HG03457 (cell line): ENCODE data around the gene KAZN.

Experiments
- ATAC-seq: cut with Tn5 transposase; IDR thresholded peaks from one replicate; pipeline ENCODE4 v1.9.1; 2021; ENCODE audit warnings: moderate number of reproducible peaks; ENCODE audit not compliant: unreplicated experiment

KAZN gene

DNA sequence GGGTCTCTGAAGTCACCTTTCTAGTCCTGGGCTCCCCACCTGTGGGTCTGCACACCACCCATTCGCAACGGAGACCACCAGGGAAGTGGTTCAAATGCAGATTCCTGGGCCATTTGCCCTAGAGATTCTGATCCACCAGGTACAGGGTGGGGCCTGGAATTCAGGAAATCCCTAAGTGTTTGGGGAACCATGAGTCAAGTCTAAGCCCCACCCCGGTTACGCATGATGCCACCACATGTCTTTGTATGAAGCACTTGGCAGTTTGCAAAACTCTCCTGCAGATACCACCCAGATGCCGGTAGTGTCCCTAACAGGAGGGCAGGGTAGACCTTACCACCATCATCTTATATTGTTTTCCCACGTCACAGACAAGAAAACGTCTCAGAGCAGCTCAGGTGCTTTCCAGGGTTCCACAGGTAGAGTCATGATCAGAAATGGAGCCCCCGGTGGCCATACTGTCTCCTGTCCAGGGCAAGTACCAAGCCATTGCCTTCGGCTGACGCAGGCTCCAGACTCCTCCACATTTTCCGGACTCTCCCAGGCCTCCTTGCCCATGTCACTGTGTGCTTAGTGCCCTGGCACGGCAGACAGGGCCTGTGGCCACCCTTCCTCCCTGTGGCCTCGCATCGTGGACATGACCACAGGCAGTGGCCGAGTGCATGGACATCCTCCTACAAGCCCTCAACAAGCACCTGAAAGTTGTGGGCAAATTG lies 465.9 kb downstream of the KAZN start:
- ATAC-seq: no peak

DNA sequence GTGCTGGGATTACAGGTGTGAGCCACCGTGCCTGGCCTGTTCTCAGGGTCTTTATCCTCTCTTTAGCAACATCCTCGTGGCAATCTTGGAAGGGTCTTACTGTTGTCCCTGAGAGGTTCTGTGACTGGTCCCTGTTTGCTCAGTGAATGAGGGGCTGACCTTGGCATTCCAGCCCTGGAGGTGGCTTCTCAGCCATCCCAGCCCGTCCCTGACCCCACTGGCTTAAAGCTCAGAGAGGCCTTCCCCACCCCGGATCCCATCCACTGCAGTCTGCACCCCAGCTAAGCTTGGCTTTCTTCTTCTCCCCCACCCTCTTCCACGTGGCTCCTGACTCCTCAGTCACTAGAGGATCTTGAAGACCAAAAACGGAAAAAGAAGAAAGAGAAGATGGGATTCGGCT lies 466.8 kb downstream of the KAZN start:
- no peak for ATAC-seq

DNA sequence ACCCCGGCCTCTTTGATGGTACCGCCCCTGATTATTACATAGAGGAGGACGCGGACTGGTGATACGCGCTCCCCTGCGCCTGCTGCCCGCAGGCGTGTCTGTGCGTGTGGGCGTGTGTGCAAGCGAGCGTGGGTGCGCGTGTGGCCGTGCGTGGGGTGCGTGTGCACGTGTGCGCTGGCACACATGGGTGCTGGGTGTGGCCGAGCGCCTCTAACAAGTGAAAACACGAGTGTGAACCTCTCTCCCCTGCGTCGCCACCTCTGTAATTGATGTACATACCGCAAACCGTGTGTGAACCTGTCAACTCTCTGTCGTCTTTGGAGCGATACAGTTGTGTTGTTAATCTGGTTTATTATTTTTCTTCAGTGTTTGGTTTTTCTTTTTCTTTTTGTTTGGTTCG lies 467.3 kb downstream of the KAZN start:
- no peak for ATAC-seq

DNA sequence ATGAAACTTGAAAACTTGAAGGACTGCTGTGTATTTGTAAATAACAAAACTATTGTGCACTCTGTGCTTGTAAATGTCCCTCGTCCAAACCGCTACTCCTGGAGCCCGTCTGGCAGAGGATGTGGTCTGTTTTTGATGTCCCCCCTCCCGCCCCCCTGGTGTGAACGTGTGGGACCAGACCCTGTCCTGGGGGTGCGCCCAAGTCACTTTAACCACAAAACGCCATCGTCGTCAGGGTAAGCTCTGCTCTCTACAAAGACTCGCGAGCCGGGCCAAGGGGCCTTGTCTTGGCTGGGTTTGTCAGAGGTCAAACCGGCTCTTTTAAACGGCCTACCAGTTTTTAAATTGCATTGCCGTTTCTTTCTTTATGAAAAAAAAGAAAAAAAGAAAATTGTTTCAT lies 467.7 kb downstream of the KAZN start:
- no peak for ATAC-seq

DNA sequence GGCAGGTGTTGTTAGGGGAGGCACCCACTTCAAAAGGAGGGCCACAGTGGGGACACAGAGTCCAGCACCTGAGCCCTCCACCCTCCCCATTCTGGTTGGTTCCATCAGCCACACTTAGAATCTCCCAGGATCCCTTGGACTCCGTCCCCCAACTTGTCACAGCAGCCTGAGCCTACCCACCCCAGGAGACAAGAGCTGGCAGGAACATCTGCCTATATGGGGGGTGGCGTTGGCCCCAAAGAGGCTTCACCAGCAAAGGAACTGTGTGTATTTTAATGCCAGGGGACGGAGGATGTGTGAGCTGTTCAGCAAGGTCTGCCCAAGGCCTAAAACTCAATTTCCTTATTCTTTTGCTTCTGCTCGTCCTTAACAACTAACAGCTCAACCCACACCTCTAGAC lies 468.7 kb downstream of the KAZN start:
- ATAC-seq: no peak

DNA sequence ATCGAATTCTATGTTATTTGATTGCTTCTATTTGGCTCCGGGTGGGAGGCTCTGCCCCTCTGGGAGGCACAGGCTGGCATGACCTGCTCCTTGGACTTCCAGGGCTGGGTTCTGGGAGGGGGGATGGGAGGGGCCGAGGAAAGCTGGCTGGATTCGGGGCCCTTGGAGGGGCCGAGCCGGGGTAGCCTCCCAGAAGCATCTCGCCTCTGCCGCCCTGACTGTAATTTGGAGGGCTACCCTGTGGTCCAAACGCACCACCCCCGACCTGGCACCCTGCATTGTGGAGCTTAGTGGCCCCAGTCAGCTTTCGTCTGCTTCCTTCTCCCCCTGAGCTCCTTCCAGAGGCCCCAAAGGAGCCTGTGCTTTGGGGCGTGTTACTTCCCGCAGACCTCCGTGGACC lies 469.7 kb downstream of the KAZN start:
- no peak for ATAC-seq

DNA sequence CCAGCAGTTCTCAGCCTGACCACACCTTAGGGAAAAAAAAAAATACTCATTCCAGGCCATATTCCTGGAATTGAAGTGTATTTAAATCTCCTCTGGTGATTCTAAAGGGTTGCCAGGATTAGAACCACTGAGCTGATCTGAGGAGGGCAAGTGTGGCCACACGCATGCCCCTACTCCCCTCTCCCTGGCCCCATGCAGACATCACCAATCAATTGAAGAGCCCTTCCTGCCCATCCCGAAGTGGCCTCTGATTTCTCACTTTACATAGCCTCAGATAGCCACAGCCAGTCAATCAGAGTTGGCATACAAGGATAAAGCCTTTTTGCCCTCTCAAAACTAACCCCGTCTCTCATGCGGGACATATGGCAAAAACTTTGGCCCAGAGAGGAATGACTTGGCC lies 470.5 kb downstream of the KAZN start:
- ATAC-seq: no peak

DNA sequence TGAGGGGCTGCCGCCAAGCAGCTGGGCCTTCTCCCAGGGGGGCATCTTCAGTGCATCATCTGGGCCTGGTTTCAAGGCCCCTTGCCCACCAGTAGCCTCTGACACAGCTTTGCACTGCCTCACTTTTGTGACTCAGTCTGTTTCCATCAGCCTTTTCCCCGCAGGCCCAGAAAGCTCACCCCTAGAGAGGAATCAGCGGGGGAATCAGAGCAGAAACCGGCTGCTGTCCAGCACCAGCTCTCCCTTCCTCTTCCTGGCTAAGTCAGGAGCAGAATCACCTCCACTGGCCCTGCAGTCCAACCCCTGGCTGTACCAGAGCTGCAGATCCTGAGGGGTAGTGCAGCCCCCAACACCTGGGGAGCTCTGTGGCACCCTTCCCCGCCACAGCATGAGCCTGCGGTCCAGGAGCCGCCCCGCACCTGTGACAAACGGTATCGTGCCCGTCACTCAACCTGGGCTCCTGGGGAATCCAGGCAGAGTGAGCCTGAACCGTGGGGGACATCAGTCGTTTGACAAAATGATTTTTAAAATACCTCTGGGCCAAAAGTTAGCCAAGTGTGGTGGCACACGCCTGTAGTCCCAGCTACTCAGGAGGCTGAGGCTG lies 471.8 kb downstream of the KAZN start:
- ATAC-seq: no peak

DNA sequence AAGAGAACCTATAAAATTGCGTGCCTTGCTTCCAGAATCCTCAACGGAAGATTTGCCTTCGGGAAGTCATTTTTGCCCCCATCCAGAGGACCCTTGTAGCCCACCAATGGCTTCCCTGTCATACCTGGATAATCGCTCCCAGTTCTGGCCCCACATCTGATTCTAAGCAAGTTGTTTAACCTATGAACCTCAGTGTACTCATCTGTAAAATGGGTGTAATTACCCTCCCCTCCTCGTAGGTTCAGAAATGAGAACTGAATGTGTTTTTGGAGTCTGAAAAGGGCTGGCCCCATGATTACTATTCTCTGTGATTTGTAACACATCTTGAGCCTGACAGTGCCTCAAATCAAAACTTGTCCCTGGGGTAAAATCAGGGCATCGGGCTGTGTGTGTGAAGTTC lies 473.5 kb downstream of the KAZN start:
- no peak for ATAC-seq

DNA sequence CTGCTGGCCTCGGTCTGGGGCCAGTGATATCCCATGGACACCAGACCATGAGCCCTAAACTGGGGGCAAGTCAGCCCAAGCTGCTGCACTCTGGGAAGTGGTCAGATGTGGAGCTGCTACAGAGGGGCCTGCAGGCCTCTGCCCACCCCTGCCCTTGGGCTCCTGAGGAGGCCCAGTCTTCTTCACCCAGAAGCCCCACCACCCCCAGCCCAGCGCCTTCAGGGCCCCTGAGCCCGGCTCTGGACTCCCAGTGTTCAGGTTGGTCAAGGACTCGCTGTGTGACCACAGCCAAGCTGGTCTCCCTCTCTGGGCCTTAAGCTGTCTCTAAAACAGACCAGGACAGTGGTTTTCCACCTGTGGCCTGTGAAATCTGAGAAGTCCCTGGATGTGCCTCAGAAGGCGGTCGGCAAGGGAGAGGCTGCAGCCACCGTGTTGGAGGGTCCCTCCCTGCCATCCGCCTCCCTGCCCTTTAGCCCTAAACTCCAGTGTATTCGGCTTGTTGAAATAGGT lies 475.4 kb downstream of the KAZN start:
- ATAC-seq: no peak

DNA sequence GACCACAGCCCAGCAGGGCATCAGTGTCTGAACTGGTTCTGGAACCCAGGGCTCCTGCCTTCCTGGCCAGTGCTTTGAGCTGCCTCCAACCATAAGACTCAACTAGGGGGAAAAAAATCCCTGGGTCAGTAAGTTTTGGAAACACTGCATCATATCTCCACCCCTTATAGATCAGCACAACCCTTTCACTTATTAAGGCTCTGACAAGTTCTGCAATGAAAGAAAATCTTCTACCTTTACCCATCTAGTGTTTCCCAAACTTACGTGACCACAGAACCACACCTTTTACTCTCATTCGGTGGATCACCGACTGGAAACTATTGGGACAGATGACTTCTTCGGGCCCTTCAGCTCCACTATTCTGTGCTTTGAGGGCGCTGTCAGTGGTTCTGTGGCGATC lies 476.7 kb downstream of the KAZN start:
- no peak for ATAC-seq

DNA sequence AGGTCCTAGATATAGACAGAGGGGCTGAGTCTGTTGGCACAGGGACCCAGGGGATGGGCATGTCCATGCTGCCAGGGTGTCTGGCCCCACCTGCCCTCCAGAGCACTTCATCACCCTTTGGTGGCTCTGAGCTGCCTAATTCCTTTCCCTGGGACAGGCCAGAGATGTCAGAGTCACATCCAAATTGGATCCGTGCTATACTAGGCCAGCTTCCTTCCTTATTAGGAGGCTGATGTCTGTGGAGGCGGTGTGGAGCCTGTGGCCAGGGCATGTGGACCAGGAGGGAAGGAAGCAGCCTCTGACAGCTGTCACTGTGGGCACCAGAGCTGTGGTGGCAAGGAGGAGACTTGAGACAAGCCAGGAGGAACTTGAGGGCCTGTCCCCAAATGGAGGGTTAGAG lies 477.3 kb downstream of the KAZN start:
- ATAC-seq: no peak

DNA sequence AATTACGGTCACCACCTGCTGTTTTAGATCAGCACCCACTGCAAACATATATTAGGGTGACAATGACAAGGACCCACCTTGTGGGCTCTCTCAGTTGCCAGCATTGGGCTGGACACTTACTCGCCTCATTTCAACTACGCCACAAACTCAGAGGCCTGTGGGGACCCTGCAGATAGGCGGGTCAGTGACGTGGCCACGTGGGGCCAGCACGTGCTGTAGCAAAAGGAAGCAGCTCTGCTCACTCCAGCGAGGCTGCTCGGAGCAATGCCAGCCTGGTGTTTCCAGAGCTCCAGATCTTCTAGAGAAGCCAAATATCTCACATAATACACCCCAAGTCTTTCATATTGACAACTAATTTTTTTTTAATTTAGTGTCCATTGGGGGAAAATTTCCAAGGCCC lies 478.3 kb downstream of the KAZN start:
- no peak for ATAC-seq

DNA sequence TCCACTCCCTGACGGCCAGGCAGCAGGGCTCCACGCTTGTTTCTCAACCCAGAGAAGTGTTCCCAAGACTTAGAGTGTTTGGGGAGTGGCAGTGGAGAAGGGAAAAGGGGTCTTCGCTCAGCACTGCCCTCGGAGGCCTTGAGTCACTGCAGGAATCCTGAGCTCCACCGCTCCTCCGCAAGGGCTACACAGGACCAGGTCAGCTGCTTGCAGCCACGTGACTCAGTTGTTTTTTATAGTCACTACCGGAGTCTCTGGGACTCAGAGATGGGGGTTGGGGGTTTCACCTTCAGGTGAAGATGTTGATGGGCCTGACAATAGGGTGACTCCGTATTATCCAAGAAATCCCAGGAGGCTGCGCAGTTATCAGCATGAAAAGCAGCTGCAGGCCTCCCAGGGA lies 478.9 kb downstream of the KAZN start:
- ATAC-seq: no peak

DNA sequence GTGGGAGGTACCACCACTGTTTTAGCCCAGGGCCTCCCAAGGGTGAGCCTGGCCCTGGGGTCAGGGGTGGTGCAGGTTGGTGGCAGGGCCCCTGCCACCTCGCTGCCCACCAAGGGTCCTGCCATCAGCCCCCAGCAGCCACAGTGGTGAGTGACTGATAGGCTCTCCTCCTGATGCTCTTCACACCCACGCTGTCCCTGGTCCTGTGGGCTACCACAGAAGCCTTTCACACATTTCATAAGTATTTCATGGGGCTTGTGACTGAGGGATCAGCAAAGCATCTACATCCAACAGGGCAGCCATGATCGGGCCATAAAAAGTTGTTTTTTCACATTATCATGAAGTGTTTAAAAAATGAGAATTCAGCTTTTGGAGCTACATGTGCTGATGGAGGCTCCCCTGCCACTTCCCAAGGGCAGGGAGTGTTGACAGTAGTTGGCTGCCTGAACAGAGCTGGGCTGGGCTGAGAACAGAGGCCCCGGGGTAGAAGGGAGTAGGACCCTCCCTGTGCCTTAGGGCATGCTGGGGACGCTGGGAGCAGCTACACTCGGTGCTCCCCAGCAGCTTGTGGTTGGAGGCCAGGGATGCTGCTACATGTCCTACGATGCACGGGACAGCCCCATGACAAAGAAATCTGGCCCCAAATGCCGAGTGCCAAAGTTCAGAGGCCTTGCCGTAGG lies 482.0 kb downstream of the KAZN start:
- no peak for ATAC-seq

DNA sequence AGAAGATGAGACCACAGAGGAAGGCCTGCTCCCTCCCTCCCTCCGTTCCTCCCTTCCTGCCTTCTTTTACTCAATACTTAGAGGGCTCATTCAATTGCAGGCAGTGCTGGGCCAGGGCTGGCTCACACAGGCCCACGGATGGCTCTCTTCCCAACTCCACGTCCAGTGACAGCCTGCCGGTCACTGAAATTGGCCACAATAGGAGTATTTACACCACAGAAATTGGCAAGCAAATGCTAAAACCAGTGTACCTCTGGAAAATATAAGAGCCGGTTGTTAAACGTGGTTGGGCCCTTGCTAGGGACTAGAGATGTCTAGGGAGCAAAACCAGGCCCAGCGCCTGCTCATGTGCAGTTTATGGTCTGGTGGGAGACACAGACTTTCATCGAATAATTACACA lies 482.6 kb downstream of the KAZN start:
- no peak for ATAC-seq

DNA sequence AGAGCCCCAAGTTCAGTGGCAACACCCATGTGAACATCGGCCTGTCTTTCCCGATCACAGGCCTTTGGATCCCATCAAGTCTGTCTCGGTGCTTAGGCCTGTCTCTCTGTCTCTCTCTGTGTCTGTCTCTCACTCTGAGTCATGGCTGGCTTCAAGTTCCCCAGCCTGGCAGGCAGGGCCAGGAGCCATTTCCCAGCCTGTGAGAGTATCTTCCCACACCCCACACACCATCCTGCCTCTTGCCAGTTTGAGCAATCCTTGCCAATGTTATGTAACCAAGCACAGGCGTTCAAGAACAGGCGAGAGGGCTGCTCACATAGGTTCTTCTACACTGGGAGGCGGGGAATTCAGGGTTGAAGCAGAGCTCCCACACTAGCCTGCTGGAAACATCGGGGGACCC lies 485.1 kb downstream of the KAZN start:
- no peak for ATAC-seq

DNA sequence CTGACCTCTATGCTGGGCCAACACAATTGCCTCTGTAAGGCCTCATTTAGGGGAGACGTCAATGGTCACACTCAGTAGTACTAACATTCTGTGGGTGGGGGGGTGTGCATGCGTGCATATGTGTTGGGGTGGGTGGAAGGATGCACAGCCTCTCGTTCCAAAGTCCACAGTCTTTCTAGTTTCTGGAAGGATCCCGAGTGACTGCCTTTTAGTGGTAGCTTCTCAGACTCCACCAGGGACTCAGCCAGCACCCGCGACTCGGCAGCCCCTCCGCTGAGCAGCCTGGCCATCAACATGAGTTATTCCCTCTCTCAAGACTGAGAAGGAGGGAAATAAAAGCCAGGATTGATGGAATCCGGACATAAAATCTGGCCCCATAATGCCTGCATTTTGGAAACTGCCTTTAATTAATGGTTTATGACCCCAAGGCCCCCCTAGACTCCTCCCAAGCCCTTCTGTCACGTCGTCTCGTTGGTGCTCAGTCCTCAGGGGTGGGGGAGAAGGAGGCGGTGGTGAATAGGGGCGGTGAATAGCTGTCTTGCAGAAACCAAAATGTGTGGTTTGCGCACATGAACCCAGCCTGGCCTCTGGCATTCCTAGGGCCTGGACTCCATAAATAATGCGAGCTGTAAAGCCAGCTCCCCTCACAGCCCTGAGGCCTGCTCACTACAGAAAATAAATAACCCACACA lies 489.9 kb downstream of the KAZN start:
- no peak for ATAC-seq

DNA sequence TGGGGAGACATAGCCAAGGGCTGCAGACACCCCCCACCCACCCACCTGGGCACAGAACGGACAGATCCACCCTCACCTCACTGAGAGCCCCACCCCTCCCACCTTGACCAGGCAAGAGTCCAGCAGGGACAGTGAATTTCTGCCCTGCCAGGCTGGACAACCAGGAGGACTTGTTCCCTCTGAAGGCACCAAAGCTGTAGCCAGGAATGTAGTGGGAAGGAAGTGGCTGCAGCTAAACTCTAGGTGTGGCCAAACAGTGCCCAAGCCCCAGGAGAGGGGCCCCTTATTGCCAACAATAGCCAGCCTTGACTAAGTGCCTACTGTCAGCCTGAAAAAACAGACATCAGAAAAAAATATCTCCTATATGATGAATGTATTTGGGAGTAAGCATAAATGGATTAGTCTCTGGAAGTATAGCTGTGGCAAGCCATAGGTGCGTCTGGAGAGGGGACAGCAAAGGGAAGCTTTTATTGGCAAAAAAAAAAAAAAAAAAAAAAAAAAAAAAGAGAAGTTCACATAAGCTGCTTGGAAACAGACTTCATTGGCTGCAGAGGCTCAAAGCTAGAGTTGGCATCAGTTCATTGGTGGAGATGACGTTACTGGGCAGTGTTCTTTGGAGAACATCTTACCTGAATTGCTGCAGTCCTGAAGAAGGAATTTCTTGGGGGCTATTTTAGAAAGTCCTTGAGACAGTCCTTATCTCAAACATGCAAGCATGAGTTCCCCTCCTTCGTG lies 490.9 kb downstream of the KAZN start:
- ATAC-seq: no peak

DNA sequence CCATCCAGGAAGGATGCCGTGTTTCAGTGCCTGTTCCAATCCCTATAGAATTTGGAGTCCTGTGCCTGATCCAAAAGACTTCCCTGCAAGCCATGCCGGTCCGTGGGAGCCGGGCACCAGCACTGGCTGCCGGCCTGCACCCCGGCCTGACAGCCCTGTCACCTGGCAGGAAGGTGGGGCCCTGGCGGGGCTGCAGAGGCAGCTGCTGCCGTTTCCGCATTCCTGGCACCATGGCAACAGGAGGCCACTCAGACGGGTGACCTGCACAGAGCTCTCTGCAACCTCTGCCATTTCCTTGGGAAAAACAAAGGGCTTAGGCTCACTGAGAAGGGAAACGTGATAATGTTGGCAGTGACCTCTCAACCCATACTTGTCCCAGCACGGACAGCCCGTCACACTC lies 491.9 kb downstream of the KAZN start:
- ATAC-seq: no peak

DNA sequence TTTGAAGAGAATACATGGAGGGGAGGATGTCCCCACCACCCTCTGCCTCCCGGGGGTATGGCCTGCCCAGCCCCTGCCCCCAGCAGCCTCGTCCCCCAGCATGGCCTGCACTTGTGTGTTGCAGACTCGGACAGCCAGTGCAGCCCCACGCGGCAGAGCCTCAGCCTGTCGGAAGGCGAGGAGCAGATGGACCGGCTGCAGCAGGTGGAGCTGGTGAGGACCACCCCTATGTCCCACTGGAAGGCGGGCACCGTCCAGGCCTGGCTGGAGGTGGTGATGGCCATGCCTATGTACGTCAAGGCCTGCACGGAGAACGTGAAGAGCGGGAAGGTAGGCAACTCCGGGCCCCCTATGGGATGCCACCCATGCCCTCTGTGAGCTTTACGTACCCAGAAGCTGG lies 495.6 kb downstream of the KAZN start:
- no peak for ATAC-seq
